HG02678 (cell line): ENCODE results near the gene KCNQ1.

Source experiments
- ATAC-seq: cut with Tn5 transposase; IDR thresholded peaks from one replicate; pipeline ENCODE4 v1.9.1; 2021; ENCODE audit warnings: mild to moderate bottlenecking, moderate library complexity; ENCODE audit not compliant: unreplicated experiment

KCNQ1 gene

GRCh38 chr11:2859699-2860037, 414.9 kb downstream of the KCNQ1 start:
- ATAC-seq = no peak

DNA sequence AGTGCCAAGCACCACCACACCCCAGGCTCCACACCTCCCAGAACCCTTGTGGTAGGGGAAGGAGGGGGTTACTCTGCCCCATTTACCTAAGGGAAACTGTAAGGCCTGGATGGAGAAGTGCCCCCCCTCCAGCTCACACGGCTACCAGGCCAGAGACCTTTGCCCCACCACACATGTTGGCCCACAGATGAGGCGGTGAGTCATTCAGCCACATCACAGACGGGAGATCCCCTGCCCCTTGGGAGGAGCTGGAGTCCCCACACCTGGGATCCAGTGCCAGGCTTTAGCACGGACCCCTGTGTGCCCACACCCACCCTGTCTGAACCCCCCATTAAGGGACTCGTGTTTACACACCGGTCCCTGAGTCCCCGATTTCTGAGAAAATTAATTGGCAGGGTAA, 415.8 kb downstream of the KCNQ1 start:
- ATAC-seq = no peak

DNA sequence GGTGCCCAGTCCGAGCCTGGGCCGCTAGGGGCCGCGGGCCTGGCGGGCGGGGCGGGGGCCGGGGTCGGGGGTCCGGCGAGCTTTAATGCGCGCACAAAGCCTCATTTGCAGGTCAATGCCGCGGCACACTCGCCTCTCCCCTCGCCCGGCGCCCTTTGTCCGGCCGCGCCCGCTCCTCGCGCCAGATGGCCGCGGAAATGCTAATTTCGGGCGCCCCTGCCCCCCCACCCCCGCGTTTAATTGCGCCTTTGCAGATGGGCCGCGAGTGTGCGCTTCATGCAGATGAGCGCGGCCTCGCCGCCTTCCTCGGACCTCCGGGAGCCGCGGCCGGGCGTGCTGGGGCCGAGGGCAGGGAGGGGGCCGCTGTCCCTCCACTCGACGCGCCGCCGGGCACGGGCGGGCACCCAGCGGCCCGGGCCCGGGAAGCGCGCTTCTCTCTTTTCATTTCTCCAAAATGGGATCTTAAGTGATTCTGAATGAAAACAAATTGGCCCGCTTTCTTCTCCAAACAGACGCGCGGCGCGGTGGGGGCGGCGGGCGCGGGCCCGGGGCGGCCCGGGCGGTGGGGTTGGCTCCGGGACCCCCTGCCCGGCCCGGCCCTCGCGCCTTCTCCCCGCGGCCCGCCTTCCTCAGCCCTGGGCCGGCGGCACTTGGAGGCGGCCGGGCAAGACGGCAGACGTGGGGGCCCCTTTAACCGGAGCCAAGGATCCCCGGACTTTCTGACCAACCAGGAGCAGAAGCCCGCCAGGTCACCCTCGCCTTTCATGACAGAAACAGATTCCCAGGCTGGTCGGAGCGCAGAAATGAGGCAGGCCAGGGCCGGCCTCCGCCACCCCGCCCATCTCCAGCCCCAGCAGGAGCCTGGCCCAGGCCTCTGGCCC, 417.8 kb downstream of the KCNQ1 start:
- no peak for ATAC-seq

- no peak for ATAC-seq
These were observed 418.4 kb downstream of the KCNQ1 start for GRCh38 chr11:2863276-2863618.

- no peak for ATAC-seq
These were observed 420.1 kb downstream of the KCNQ1 start for GRCh38 chr11:2864901-2865300.

DNA sequence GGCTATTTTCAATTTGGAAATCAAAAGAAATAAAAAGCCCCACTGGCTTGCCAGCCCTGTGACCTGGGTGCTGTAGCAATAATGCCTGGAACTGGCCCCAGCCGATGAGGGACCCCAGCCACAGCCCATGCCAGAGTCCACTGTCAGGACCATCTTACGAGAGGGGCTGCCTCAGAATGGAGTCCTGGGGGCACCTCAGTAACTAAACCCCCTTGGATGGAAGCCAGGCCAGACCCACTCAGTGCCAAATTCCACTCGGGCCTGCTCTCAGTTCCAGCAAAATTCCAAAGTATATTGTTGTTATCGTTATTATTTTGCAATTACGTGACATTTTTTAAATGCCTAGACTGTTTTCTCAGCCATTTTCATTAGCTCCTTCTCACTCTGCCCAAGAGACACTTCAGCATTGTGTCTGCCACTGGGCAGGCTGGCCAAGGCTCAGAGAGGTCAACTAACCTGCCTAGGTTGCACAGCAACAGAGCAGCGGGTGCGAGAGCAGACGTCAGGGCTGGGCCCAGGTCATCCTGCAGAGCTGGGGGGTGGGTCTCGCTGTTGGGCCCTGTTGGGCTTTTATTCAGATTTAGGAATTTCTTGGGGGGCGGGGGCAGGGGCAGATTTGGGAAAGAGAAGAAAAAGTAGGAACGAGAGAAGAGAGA, 421.2 kb downstream of the KCNQ1 start:
- ATAC-seq = no peak

DNA sequence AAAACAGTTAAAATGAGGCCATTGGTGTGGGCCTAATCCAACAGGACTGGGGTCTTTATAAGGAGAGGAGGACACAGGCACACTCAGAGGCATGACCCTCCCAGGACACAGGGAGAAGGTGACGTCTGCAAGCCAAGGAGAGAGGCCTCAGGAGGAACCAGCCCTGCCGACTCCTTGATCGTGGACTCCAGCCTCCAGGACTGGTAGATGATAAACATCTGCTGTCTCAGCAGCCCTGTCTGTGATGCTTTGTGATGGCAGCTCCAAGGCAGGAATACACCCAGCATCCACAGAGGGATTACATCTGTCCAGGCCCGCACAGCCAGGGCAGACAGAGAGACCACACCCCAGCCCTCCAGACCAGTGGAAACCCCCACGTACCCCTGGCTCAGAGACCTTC, 422.3 kb downstream of the KCNQ1 start:
- ATAC-seq = no peak

DNA sequence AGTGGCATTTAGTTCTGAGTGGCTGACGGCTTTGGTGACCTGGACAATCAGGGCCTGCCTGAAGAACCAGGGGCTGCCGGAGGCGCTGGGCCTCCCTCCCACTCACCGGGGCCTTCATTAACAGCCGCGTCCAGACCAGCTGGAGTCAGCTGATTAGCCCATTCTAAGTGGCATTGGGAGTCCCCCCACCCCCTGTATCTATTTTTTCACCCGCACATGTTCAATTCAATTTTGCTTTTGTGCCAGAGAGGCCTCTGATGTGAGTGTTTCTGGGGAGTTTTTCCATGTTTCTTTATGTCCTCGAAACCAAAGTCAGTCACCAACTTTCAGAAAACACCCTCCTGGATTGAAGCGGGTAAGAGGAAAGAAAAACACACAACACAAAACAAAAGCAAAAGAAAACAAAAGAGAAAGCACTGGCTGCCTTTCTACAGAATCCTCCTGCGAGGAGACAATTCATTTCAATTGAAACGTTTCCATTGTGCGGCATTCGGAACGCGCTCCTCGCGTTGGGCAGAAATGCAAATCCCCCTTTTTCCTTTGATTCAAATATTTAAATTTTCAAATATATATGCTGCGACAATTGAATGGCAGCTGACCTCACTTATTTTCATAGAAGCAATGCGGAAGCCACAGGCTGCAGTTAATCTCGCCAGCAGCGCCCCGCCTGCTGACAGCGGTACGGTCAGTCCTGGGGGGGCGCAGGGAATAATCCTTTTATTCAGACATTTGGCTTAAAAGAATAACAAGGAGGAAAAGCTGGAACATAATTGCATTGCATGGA, 423.1 kb downstream of the KCNQ1 start:
- no peak for ATAC-seq

- no peak for ATAC-seq
These were observed 423.8 kb downstream of the KCNQ1 start for GRCh38 chr11:2868506-2869133.

GRCh38 chr11:2869134-2869526, 424.3 kb downstream of the KCNQ1 start:
- no peak for ATAC-seq

GRCh38 chr11:2869561-2870427, 425.0 kb downstream of the KCNQ1 start:
- ATAC-seq = no peak

GRCh38 chr11:2870460-2870859, 425.7 kb downstream of the KCNQ1 start:
- no peak for ATAC-seq

- ATAC-seq = no peak
These were observed 426.3 kb downstream of the KCNQ1 start for GRCh38 chr11:2870969-2871680.

- no peak for ATAC-seq
These were observed 430.2 kb downstream of the KCNQ1 start for GRCh38 chr11:2874963-2875362.

DNA sequence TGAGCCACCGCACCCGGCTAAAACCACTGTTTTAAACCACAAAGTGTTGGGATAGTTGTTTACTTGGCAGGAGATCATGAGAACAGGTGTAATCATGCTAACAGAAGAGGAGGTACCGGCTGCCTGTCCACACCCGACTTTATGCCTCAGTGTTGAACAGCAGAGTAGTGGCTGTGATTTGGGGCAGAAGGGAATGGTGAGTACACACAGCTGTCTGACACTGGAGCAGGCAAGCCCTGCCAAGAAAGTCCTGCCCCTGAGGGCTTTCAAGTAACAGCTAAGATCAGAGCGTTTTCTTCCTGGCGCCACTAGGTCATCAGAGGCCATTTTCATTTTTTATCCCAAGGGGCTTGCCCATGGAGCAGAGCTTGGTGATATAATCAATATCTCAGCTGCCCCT, 432.7 kb downstream of the KCNQ1 start:
- no peak for ATAC-seq

- ATAC-seq = no peak
These were observed 434.0 kb downstream of the KCNQ1 start for GRCh38 chr11:2878782-2879181.

DNA sequence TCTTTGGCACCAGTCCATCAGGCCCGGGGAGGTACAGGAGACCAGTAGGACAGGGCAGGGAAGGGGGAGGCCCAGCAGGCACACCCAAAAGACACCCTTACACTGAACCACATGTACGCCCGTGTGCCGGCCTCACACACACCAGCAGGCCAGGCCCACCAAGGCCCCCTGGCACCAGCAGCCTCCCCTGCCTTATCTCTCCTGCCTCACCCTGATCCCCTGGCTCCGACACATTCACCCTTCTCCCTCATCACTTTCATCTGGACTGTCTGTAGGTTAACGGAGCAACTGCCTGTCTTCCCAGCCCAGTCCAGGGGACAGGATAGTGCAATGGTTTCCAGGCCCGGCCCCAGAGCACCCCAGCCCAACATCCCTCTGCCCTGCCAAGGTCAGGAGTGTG, 435.8 kb downstream of the KCNQ1 start:
- no peak for ATAC-seq

DNA sequence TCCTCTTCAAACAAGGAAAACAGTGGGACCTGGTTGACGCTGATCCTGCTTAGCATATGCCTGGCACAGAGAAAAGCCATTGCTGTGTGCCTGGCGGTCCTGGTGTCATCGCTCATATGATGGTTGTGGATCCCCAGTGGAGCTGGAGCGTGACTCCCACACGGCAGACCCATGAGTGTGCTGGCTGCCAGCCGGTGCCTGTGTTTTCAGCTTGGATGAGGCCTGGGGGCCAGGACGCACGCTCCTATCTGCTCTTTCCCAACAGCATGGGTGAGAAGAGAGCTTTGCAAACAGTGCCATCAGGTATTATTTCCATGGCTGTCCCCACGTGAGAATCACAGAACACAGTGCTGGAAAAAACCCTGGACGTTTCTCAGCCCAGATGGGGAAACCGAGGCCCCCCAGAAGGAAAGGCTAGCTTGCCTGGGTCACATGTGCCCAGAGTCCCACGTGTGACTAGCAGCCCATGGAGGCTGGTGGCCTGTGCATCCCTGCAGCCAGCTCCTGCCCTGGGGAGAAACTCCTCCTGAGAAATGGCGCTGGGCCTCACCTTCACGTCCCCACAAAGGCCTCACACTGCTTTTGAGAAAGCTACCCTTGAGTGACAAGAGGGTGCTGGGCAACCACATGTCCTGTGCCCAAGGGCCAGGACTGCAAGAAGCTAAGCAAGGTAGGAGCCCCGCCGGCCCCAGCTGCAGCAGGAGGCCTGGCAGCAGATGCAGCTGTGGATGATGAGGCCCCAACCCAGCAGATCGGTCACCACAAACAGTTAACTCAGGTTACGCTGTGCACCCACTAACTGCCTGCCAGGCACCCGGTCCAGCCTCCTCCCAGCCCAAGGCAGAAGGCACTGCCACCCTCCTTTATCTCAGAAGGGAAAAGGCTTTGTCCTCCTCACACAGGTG, 436.5 kb downstream of the KCNQ1 start:
- no peak for ATAC-seq

DNA sequence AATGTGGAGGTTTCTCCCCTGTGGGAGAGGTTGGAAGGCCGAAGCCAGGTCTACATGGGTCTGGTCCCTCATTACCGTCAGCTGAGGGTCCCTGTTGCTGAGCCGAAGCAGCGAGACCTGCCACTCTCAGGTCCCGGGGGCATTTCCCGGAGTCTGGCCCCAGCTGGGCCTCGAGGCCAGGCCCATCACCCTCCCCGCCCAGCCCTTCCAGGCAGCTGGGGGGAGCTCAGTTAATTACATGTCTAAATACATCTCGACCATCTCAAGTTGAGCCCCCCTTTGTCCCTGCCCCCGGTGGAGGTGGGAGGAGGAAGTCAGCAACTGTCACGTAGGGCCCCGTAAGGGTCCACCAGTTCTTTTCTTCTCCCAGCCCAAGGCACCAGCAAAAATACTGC, 437.2 kb downstream of the KCNQ1 start:
- ATAC-seq = no peak
